Lower lobe of right lung (tissue), 2 donors: ENCODE measurements around the gene KCNQ1. TPM values are rescaled to one million over a fixed set of nuclear protein-coding genes. Genes with fewer than 3 reads are reported as not detected.

Source experiments
- ATAC-seq, 2 donors: fragments of 200-7000 bp; cut with Tn5 transposase; one replicate each; pipeline ENCODE4 v1.9.1; 2020 to 2022; ENCODE audit warnings: mild to moderate bottlenecking in 2 of 2, moderate library complexity in 2 of 2
- DNase-seq: peaks from one replicate; pipeline ENCODE4 v3.0.0-alpha.2; 2020
- H3K27ac ChIP-seq: fragments of 200-600 bp; one replicate; pipeline ENCODE4 v1.8.0; 2022
- H3K27me3 ChIP-seq: fragments of 200-600 bp; one replicate; pipeline ENCODE4 v1.8.0; 2022; ENCODE audit warnings: low read depth
- H3K36me3 ChIP-seq: fragments of 200-600 bp; one replicate; pipeline ENCODE4 v1.8.0; 2022; ENCODE audit warnings: mild to moderate bottlenecking
- H3K4me1 ChIP-seq: fragments of 200-600 bp; one replicate; pipeline ENCODE4 v1.8.0; 2022
- H3K4me3 ChIP-seq: fragments of 200-600 bp; one replicate; pipeline ENCODE4 v1.8.0; 2022; ENCODE audit warnings: mild to moderate bottlenecking
- H3K9me3 ChIP-seq: fragments of 200-600 bp; one replicate; pipeline ENCODE4 v1.8.0; 2022
- CTCF ChIP-seq: fragments of 200-600 bp; IDR thresholded peaks from one replicate; pipeline ENCODE4 v1.8.0; 2022; ENCODE audit warnings: antibody characterized with exemption, mild to moderate bottlenecking
- intact Hi-C: fragments of 100-400 bp; cut with DNase I; formaldehyde crosslinking; loops from one replicate; pipeline ENCODE4 v1.11.0; 2022
- total RNA-seq: library from RNA; stranded (reverse); fragmentation: NEBNext Ultra II Directional; extraction: Animal tissue kit (Norgen Biotek cat#: 25700); gene quantifications from one replicate; pipeline ENCODE4 v1.2.1, GENCODE V29; 2021
- donor health status: DM: no; HTN: yes; CAD: no; lungs with severe emphysema.

KCNQ1 gene
- total RNA-seq, 1 donor from 2014 or later, result 51.0 TPM

- Histone ChIP-seq H3K27me3 (peaks cover 4% of the 10 kb centered on the region), H3K27ac (no peak overlapping the region), H3K4me3 (no peak overlapping the region), H3K9me3 (no peaks in the 10 kb centered on the region), H3K36me3 (no peaks in the 10 kb centered on the region), H3K4me1 (peaks cover 16% of the 10 kb centered on the region)
- DNase-seq, result no peak
- no peak for ATAC-seq
- no peak for TF ChIP-seq CTCF
- intact Hi-C loops, result no loop called here
These were observed 28.0 kb upstream of the KCNQ1 start for GRCh38 chr11:2416765-2417164.

GRCh38 chr11:2417856-2418692 is 26.7 kb upstream of the KCNQ1 start:
- DNase-seq (no peak), ATAC-seq (no peak)
- intact Hi-C loops, result no loop called here
- Histone ChIP-seq H3K36me3 (no peaks in the 10 kb centered on the region), H3K9me3 (no peaks in the 10 kb centered on the region), H3K4me3 (no peak overlapping the region), H3K27me3 (peaks cover 4% of the 10 kb centered on the region), H3K4me1 (peaks cover 16% of the 10 kb centered on the region), H3K27ac (no peak overlapping the region)
- TF ChIP-seq CTCF, result no peak

- no peak overlapping the region for H3K27ac ChIP-seq
These were observed 26.0 kb upstream of the KCNQ1 start for GRCh38 chr11:2418693-2419360.

GRCh38 chr11:2419638-2420501 is 24.9 kb upstream of the KCNQ1 start:
- peak; percentile 82 for TF ChIP-seq CTCF
- no peak overlapping the region for H3K27ac ChIP-seq
- H3K4me1 ChIP-seq, result peaks cover 16% of the 10 kb centered on the region
- no peak overlapping the region for H3K4me3 ChIP-seq
- ATAC-seq (peak; percentile 77 to 84), DNase-seq (peak; percentile 85)
- H3K9me3 ChIP-seq, result no peaks in the 10 kb centered on the region
- intact Hi-C loops, result loop anchor here (10.0 kb wide), 1 partner anchor 115 kb away; the partner anchor contains the start of genes C11orf21 and TSPAN32
- H3K36me3 ChIP-seq, result no peaks in the 10 kb centered on the region
- H3K27me3 ChIP-seq, result peaks cover 4% of the 10 kb centered on the region

More at GRCh38 chr11:2418693-2419360, 26.0 kb upstream of the KCNQ1 start:
- H3K4me1 ChIP-seq, result peaks cover 16% of the 10 kb centered on the region
- H3K4me3 ChIP-seq, result no peak overlapping the region
- H3K27me3 ChIP-seq, result peaks cover 4% of the 10 kb centered on the region
- DNase-seq (no peak), ATAC-seq (no peak)
- H3K9me3 ChIP-seq, result no peaks in the 10 kb centered on the region
- H3K36me3 ChIP-seq, result no peaks in the 10 kb centered on the region
- no peak for TF ChIP-seq CTCF
- intact Hi-C loops, result no loop called here
